B cell (primary cell): Measurements from ENCODE around the gene SBK2. TPM values are rescaled to one million over a fixed set of nuclear protein-coding genes. Genes with fewer than 3 reads are reported as not detected.
A peak's percentile ranks its signal among the peaks of the same experiment; 100 is the strongest.

Source experiments
- ATAC-seq: fragments of 200-7000 bp; cut with Tn5 transposase; one replicate; pipeline ENCODE4 v1.10.0; 2021; ENCODE audit warnings: low read depth, mild to moderate bottlenecking, moderate number of reproducible peaks, moderate library complexity
- CTCF ChIA-PET: fragments of 350-600 bp; sonication (Branson Sonifier 250); formaldehyde crosslinking; loops from one replicate; lab custom pipeline; 2021; ENCODE audit warnings: antibody characterized with exemption, inconsistent platforms; lab: Charles Lee
- POLR2A ChIA-PET: fragments of 350-600 bp; sonication (Branson Sonifier 250); formaldehyde crosslinking; loops from one replicate; lab custom pipeline; 2021; ENCODE audit warnings: antibody characterized with exemption; lab: Charles Lee
- DNase-seq: peaks from one replicate; pipeline ENCODE4 v3.0.0; 2013
- H2AFZ ChIP-seq: 2 replicates; pipeline ENCODE4 v1.6.1; 2012; ENCODE audit warnings: mild to moderate bottlenecking, low read depth, low read length; ENCODE audit not compliant: insufficient read depth, poor library complexity, severe bottlenecking
- H3K27ac ChIP-seq, 2 donors: 1 replicate in 1 of 2; 2 replicates in 1 of 2; pipeline ENCODE4 v1.5.1; 2012 to 2013; ENCODE audit warnings: low read length in 2 of 2, mild to moderate bottlenecking in 2 of 2, moderate library complexity in 1 of 2
- H3K27me3 ChIP-seq, 4 experiments: fragments of 200-600 bp in 1 of 4; sonication (generic) in 1 of 4; replicated peaks in 1 of 4; 1 replicate in 2 of 4; 2 replicates in 2 of 4; pipeline versions ENCODE4 v1.6.1 to v1.7.0; 2013 to 2016; ENCODE audit warnings: low read length in 3 of 4, mild to moderate bottlenecking in 2 of 4, mixed read lengths in 1 of 4, moderate library complexity in 1 of 4; ENCODE audit not compliant: insufficient read depth in 4 of 4, control insufficient read depth in 3 of 4; ENCODE audit errors: control extremely low read depth in 1 of 4
- H3K36me3 ChIP-seq, 2 experiments: replicated peaks in 1 of 2; 1 replicate in 1 of 2; 2 replicates in 1 of 2; pipeline versions ENCODE4 v1.6.1 to v1.7.1; 2013; ENCODE audit warnings: low read length in 1 of 2; ENCODE audit not compliant: insufficient read depth in 2 of 2, control insufficient read depth in 1 of 2; ENCODE audit errors: control extremely low read depth in 1 of 2, extremely low read depth in 1 of 2
- H3K4me1 ChIP-seq, 2 donors: fragments of 200-600 bp in 1 of 2; sonication (generic) in 1 of 2; 1 replicate in 1 of 2; 2 replicates in 1 of 2; pipeline versions ENCODE4 v1.5.1 to v1.6.1; 2013 to 2017; ENCODE audit warnings: low read length in 2 of 2; ENCODE audit not compliant: control insufficient read depth in 2 of 2, insufficient read depth in 2 of 2
- H3K4me2 ChIP-seq: replicated peaks from 2 replicates; pipeline ENCODE3; 2012; ENCODE audit warnings: mild to moderate bottlenecking, low read depth, low read length; ENCODE audit not compliant: poor library complexity, severe bottlenecking
- H3K4me3 ChIP-seq, 5 experiments: fragments of 200-600 bp in 1 of 5; sonication (generic) in 1 of 5; 1 replicate in 3 of 5; 2 replicates in 2 of 5; pipeline versions ENCODE4 v1.5.1 to v1.7.0; 2011 to 2016; ENCODE audit warnings: low read length in 4 of 5, mild to moderate bottlenecking in 4 of 5, low read depth in 2 of 5, control low read depth in 1 of 5, moderate library complexity in 1 of 5; ENCODE audit not compliant: insufficient read depth in 1 of 5; ENCODE audit errors: control extremely low read depth in 1 of 5, extremely low read depth in 1 of 5
- H3K79me2 ChIP-seq: fragments of 200-600 bp; sonication (generic); one replicate; pipeline ENCODE4 v1.6.0; 2016; ENCODE audit warnings: low read length; ENCODE audit not compliant: control insufficient read depth, insufficient read depth
- H3K9ac ChIP-seq: fragments of 200-600 bp; sonication (generic); 2 replicates; pipeline ENCODE4 v1.6.1; 2017; ENCODE audit warnings: mild to moderate bottlenecking, low read length, moderate library complexity
- H3K9me3 ChIP-seq, 3 donors: one replicate each; pipeline versions ENCODE4 v1.6.1 to v1.7.1; 2013; ENCODE audit warnings: low read length in 2 of 3; ENCODE audit not compliant: control insufficient read depth in 2 of 3, insufficient read depth in 1 of 3; ENCODE audit errors: control extremely low read depth in 1 of 3
- H4K20me1 ChIP-seq: 2 replicates; pipeline ENCODE4 v1.6.0; 2012; ENCODE audit warnings: mild to moderate bottlenecking, low read length; ENCODE audit not compliant: insufficient read depth, control insufficient read depth, poor library complexity, severe bottlenecking
- H3K27ac Mint-ChIP-seq: one replicate; pipeline ENCODE4 v1.8.0; 2021; ENCODE audit warnings: mixed read lengths
- H3K27me3 Mint-ChIP-seq: one replicate; pipeline ENCODE4 v1.8.0; 2021; ENCODE audit warnings: mixed read lengths
- H3K4me1 Mint-ChIP-seq: one replicate; pipeline ENCODE4 v1.8.0; 2021; ENCODE audit warnings: mixed read lengths
- H3K4me3 Mint-ChIP-seq: one replicate; pipeline ENCODE4 v1.8.0; 2021; ENCODE audit warnings: mixed read lengths
- H3K9me3 Mint-ChIP-seq: one replicate; pipeline ENCODE4 v1.8.0; 2022; ENCODE audit warnings: mixed read lengths; ENCODE audit not compliant: insufficient read depth
- EZH2 ChIP-seq: IDR thresholded peaks from 2 replicates; pipeline ENCODE4 v1.6.1; 2012; ENCODE audit warnings: borderline replicate concordance, low read depth, mild to moderate bottlenecking, moderate library complexity, low read length; ENCODE audit not compliant: insufficient read depth, poor library complexity, severe bottlenecking
- WGBS: methylation state at CpG from one replicate; pipeline ENCODE4 v1.1.5; 2013; ENCODE audit warnings: missing lambda C conversion rate; ENCODE audit not compliant: insufficient coverage; 5-methylcytosine and 5-hydroxymethylcytosine counted together
- intact Hi-C: fragments of 100-400 bp; cut with micrococcal nuclease; formaldehyde crosslinking; loops from one replicate; pipeline ENCODE4 v1.10.0; 2022
- polyA plus RNA-seq: library from polyadenylated mRNA; depleted of rRNA; stranded (reverse); fragments of >200 nt; gene quantifications from 2 replicates; pipeline ENCODE4 v1.2.3, GENCODE V29; 2012
- total RNA-seq, 2 donors: library from RNA; stranded (reverse); fragments of 120-200 nt in 1 of 2; gene quantifications; 1 replicate in 1 of 2; 2 replicates in 1 of 2; pipeline versions ENCODE4 v1.2.3 to v1.2.4, GENCODE V29; 2013 to 2022
- TF ChIP-seq, protein P1 (sequence below): fragments of 200-600 bp; IDR thresholded peaks from one replicate; pipeline ENCODE4 v1.8.0; 2022; ENCODE audit warnings: antibody characterized with exemption, mild to moderate bottlenecking

The SBK2 gene
- total and polyA plus RNA-seq, 2 donors (not counting 1 experiment from before 2014, with no cell fraction given): not detected

DNA sequence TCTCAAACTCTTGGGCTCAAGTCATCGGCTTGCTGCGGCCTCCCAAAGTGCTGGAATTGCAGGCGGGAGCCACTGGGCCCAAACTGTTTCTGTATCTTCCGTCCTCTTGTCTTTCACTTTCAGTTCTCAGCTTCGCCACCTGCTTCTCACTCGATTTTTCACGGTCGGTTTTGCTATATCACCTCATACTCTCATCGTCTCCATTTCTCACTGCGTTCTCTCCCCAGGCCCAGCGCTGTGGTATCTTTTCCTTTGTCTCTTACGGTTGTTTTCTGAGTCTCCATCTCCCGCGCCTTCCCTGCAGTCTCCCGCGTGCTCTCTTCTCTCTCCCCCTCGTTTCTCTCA, 33.8 kb downstream of the SBK2 start:
- Mint-ChIP-seq H3K9me3 (no peaks in the 10 kb centered on the region), H3K27ac (peak overlapping the region; percentile 94), H3K27me3 (no peaks in the 10 kb centered on the region), H3K4me1 (peaks cover 16% of the 10 kb centered on the region), H3K4me3 (peak overlapping the region; percentile 93)
- Histone ChIP-seq H3K79me2 (peaks cover 6% of the 10 kb centered on the region), H3K4me3 (peak overlapping the region in 4 of 5 experiments; percentile 67 to 71 (median 69)), H4K20me1 (no peaks in the 10 kb centered on the region), H3K4me2 (peak overlapping the region; percentile 86), H3K9ac (peak overlapping the region; percentile 64), H2AFZ (peak overlapping the region; percentile 93), H3K36me3 (no peaks in the 10 kb centered on the region), H3K4me1 (peaks cover 4 to 16% of the 10 kb centered on the region in 2 donors), H3K27me3 (no peaks in the 10 kb centered on the region), H3K27ac (peak overlapping the region; percentile 91 to 94), H3K9me3 (no peaks in the 10 kb centered on the region)
- 77% methylated on average over 17 of the region's 17 CpGs for WGBS
- TF ChIP-seq, protein P1, sequence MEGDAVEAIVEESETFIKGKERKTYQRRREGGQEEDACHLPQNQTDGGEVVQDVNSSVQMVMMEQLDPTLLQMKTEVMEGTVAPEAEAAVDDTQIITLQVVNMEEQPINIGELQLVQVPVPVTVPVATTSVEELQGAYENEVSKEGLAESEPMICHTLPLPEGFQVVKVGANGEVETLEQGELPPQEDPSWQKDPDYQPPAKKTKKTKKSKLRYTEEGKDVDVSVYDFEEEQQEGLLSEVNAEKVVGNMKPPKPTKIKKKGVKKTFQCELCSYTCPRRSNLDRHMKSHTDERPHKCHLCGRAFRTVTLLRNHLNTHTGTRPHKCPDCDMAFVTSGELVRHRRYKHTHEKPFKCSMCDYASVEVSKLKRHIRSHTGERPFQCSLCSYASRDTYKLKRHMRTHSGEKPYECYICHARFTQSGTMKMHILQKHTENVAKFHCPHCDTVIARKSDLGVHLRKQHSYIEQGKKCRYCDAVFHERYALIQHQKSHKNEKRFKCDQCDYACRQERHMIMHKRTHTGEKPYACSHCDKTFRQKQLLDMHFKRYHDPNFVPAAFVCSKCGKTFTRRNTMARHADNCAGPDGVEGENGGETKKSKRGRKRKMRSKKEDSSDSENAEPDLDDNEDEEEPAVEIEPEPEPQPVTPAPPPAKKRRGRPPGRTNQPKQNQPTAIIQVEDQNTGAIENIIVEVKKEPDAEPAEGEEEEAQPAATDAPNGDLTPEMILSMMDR: no peak
- no peak for TF ChIP-seq EZH2
- DNase-seq (peak; percentile 54), ATAC-seq (no peak)
- POLR2A ChIA-PET: interaction anchor here (0.6 kb wide), 1 partner anchor 524 kb away, joined by 5 read pairs; no protein-coding TSS in a partner anchor
- CTCF ChIA-PET: interaction anchor here (0.7 to 2.7 kb wide), 33 partner anchors 9 to 414 kb away, joined by 3 to 133 read pairs (median 7); partner anchors contain the start of genes ISOC2, KMT5C, NAT14 and PPP6R1
- intact Hi-C loops: loop anchor here (2.0 to 5.0 kb wide), 4 partner anchors 26 to 201 kb away; partner anchors contain the start of genes ISOC2 and ZNF628

DNA sequence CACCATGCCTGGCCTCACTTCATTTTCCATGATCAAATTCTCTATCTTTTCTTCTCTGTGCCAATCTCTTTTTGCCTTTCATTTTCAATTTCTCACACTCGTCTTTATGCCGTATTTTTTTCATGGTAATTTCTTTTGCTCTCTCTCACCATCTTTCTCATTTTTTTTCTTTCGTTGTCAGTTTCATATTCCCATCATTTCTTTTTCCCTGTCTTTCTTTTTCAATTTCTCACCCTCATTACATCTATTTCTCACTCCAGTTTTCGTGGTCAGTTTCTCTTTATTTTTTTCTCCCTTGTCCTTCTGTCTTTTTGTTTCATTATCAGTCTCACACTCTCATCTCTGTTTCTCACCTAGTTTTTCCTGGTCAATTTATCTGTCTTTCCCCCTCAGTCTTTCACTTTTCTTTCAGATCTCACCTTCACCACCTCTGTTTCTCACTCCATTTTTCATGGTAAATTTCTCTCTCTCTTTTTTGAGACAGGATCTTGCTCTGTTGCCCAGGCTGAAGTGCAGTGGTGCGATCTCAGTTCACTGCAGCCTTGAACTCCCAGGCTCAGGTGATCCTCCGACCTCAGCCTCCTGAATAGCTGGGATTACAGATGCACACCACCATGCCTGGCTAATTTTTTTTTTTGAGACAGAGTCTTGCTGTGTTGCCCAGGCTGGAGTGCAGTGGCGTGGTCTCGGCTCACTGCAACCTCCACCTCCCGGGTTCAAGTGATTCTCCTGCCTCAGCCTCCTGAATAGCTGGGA, 34.6 kb downstream of the SBK2 start:
- H4K20me1 ChIP-seq: no peaks in the 10 kb centered on the region
- POLR2A ChIA-PET: no interaction called here
- Mint-ChIP-seq H3K27ac (no peak overlapping the region), H3K27me3 (no peaks in the 10 kb centered on the region), H3K9me3 (no peaks in the 10 kb centered on the region), H3K4me3 (peak overlapping the region; percentile 57), H3K4me1 (peaks cover 16% of the 10 kb centered on the region)
- 90% methylated on average over 7 of the region's 9 CpGs for WGBS
- DNase-seq: no peak
- H3K36me3 ChIP-seq: no peaks in the 10 kb centered on the region
- CTCF ChIA-PET: interaction anchor here (1.0 to 2.0 kb wide), 2 partner anchors 14 to 131 kb away, joined by 3 to 5 read pairs; no protein-coding TSS in a partner anchor
- no peak overlapping the region for H3K9ac ChIP-seq
- no peaks in the 10 kb centered on the region for H3K9me3 ChIP-seq
- no peak overlapping the region for H3K4me2 ChIP-seq
- no peaks in the 10 kb centered on the region for H3K27me3 ChIP-seq
- H3K4me1 ChIP-seq: peaks cover 4 to 16% of the 10 kb centered on the region in 2 donors
- TF ChIP-seq EZH2: no peak
- TF ChIP-seq, protein P1: no peak
- no peak overlapping the region for H2AFZ ChIP-seq
- ATAC-seq: no peak
- intact Hi-C loops: loop anchor here (2.0 to 5.0 kb wide), 4 partner anchors 26 to 200 kb away; partner anchors contain the start of genes ISOC2 and ZNF628
- H3K4me3 ChIP-seq: no peak overlapping the region
- H3K27ac ChIP-seq: no peak overlapping the region
- H3K79me2 ChIP-seq: peaks cover 6% of the 10 kb centered on the region
